GM18861 (cell line): ENCODE results near the gene CELF2.

ENCODE experiments used
- ATAC-seq: cut with Tn5 transposase; IDR thresholded peaks from one replicate; pipeline ENCODE4 v1.9.1; 2021; ENCODE audit not compliant: unreplicated experiment

The CELF2 gene

DNA sequence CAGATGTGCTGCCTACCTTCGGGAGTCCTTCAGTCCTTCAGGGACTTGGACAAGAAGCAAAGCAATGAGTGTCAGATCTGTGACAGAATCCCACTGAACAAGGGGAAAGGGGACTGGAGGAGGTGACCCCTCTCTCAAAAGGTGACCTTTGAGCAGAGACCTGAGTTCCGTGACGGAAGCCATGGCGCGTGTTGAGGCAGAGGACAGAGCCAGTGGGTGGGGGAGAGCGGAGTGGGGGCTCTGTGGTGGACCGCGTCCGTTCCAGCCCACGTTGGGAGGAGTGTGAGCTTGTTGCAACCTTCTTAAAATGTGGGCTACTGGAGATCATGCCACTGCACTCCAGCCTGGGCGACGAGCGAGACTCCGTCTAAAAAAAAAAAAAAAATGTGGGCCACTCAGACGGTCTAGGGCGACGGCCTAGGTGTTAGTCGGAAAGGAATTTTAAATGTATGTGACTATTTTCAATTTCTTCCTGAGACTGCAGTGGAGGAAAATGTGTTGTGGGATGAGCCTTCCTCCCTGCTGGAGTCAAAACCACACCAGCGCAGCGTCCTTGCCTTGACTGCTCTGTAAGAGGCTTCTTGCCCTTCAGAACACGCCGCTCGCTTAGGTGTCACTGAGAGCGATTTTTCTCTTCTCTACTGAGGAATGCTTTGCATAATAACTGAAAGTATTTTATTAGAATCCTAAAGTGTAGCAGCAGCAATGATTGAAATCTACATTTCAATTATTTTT, 272.7 kb downstream of the CELF2 start:
- no peak for ATAC-seq

DNA sequence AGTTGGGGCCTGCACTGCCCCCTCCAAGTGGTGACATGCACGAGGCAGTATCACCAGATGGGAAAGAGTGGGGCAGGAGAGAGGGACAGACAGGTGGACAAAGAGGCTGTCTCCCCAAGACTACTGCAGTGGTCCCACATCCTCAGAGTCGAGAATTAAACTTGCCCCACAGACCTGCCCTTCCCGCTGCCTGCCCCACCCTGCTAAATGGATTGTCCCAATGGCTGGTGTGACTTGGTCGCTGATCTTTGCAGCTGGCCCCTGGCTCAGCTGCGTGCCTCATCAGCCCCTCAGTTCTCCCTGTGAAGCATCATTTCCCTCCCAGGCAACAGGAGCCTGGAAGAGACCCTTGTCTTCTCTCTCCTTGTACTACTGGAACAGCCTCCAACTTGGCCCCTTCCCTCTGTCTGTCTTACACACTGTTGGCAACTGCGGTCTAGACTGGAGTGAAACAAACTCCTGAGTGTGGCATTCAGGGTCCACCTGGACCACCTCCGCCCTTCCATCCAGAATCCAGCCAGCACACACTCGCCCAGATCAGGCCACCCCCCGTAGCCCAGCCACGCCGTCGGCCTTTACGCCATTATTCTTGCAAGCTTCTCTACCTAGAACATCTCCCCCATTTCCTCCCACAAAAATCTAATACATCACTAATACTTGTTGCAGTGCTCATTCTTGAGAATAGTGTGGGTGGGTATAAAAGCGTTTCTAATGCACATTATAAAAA, 275.1 kb downstream of the CELF2 start:
- no peak for ATAC-seq

DNA sequence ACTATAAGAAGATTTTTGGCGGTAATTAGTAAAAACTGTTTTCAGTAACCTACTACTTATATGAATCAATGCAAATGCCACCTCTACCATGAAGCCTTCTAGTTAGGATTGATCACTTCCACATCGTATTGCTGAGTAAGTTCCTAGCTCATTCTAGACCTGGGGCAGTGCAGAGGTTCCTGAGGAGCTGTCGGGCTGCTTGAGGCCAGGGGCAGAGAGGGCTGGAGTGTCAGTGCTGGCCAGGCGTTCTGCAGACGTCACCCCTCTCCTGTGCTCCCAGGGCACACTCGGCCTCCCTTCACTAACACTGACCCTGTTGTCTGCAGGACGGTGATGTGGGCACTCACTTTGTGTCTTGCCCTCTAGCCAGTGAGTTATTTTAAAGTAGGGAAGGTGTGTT, 275.7 kb downstream of the CELF2 start:
- no peak for ATAC-seq

DNA sequence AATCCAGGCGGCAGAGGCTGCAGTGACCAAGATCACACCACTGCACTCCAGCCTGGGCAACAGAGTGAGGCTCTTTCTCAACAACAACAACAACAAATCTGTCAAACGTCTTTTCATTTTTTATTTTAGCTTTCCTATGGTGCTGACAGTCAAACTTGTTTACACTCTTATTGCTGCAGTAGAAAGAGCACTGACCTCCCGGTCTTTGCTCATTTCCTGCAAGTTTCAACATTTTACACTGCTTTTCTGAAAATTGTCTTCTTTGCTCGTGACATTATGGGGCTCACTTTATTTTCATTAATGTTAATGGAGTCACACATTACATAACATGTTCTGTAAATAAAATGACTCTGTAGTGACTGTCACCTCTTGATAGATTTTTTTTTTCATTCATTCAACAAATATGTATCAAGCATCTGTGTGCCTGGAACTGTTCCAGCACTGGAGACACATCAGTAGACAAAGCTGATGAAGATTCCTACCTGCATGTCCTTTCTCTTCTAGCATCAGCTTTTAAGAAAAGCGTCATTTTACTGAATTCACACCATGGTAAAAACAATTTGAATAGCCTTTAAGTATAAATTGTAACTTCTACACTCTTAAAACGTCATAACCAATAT, 277.3 kb downstream of the CELF2 start:
- ATAC-seq, result no peak

DNA sequence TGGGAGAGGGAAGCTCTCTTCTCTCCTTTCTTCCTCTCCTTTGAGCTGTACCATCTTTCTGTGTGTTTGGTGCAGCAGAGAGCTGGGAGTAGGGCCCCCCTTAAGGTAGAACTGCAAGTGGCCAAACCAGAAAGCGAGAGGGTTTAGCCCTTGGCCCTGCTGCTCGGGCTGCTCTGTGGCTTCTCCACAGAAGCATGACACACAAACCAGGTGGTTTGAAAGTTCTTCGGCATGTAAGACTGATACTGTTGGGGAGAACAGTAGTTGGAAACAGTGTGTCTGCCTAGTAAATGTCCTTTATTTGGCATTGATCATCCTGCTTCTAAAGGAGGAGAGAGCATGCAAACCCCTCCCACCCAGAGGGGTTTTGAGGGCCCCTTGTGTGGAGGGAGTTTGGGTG, 277.8 kb downstream of the CELF2 start:
- no peak for ATAC-seq

DNA sequence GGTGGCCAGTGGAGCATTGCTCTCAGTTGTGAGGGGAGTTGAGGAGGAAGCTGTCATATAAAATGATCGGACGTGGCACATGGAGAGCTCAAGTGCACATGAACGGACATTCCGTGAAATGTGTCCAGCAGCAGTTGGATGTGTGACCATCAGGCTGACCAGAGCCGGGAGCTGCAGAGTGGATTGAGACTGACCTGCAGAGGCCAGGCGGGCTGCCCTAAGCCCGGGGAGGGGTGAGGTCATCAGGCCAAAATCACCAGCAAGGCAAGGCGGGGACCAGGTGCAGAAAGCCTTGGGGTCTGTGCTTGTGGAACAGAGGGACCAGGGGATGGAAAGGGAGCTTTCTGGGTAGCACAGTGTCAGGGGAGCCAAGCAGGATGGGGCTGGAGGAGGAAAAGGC, 279.5 kb downstream of the CELF2 start:
- no peak for ATAC-seq

DNA sequence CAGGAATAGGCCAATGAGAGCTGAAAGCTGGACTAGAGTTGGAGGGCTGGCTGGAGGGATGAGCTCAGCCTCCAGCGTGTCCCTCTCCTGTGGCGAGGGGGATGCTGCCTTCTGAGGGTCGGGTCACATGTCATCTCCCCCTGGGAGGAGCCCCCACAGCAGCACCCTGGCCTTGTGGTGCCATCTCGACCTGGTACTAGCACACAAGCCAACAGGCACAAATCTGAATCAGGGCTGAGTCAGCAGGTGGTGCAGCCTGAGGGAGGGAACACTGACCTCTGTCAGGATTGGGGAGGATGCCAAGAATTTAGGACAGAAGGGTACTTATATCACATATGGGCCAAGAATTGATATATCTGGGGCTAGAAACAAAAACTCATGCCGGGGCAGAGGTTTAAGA, 280.4 kb downstream of the CELF2 start:
- ATAC-seq, result no peak

DNA sequence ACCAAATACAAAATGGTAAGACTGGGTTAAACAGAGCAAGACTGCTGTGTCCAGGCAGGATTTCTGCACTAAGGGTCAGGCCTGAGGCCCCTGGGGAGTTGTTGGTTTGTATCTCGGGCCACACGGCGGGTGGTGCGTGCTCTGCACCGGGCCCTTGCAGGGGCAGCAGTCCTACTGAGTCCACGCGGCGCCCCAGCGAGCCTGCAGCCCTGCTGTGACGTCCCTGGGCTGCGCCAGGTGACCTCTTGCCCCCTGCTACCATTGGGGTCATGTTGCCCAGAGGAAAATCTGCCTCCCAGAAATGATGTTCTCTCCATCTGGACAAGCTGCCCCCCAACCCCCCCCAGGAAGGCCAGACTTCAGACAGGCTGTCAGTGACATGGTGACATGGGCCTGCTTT, 281.5 kb downstream of the CELF2 start:
- ATAC-seq, result no peak

DNA sequence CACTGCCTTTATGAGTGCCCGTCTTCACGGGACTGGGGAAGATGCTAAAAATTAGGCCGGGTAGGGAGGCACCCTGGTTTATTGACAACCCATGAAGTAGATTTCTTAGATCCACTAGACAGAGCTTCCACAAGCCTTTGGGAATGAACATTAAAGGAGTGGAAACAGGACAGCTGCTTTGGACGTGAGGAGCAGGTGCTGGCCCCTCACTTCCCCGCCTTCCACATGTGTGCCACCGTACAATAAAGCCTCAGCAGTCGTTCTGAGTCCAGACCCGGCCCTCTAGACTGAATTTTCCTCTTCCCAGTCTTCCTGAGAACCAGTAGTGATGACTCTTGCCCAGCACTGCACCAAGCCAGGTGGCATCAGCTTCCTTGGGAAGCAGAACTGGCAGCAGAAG, 282.4 kb downstream of the CELF2 start:
- ATAC-seq, result no peak

DNA sequence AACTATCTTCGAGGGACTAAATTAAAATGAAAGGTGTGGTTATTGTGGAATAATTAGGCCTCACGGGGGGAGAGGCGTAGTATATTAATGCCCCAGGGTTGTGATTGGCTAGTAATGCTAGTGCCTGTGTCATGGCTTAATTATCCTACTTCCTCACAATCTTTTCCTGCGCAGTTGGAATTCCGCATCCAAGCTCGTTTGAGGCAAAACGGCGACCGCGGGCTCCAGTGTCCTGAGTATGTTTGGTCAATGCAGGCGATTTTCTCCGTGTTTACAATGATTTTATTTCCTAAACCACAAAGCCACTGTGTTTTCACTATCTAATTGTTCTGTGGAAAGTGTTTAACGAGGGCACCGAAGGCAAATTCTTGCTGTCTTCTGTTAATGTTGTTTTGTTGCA, 282.9 kb downstream of the CELF2 start:
- ATAC-seq, result no peak

DNA sequence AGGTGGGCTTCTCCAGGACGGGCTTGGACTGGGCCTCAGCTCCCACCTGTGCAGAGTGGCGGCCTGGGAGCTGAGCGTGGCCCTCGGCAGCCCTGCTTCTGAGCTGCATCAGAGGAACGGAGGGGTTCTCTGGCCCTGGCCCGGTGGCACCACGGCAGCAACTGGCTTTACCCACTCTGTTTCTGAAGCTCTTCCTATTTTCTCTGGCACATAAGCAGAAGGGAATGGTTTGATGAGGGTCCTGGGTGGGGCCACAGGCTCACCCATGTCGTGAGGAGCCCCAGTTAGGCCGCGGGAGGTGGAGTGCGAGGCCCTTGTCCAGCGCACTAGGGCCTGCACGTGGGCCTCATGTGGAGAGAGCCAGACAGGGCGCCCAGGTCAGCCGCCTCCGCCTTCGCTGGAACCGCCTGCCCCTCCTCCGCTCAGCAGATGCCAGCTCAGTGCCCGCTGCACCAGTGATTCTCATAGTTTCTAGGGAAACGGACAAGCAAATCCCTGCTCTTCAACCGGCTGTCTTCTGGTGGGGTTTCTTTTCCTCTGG, 284.0 kb downstream of the CELF2 start:
- no peak for ATAC-seq

DNA sequence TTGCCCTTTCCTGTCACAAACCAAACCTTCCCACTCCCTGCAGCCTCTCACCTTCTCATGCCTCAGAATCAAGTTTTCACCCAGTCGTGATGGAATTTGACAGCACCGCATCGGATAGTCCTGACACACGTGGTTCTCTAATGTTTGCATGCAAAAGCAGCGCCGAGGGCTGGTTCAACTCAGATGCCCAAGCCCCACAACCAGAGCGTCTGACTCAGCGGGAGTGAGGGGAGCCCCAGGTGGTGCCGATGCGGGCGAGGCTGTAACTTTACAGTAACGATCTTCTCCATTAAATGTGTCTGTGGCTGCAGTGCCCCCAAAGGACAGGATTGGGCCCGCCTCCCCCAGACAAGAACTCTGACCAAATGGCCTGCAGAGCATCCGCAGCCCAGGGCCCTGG, 284.5 kb downstream of the CELF2 start:
- ATAC-seq, result no peak

DNA sequence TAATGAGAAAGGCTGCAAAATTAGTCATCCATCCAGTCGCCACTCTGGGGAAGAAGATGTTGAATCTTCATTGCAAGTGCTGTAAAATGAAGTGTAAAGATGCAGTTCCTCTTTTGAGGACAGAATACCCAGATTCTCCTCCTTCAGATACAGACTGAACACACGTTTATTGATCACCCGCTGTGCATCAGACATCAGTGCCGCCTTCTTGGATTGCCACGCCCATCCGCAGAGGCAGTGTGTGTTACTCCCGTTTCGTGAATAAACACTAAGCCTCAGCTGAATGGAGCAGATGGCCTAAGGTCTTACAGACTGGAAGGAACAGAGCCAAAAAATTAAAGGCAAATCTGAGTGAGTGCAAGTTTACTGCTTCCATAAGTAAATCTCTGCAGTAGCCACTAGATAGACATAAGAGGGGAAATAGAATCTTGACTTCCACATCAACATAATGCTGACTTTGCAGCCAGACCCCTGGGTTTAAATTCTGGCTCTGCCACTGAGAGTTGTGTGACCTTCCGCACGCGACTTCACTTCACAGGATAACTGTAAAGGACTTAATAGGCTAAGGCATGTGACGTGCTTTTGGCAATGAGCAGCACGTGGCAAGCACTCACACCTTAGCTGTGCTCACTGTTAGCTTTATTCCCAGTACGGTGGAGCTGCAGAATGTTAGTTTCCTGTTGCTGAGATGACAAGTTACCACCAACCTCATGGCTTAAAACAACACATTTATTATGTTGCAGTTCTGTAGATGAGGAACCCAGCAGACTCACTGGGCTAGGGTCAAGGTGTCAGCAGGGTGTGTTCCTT, 285.9 kb downstream of the CELF2 start:
- ATAC-seq, result no peak

DNA sequence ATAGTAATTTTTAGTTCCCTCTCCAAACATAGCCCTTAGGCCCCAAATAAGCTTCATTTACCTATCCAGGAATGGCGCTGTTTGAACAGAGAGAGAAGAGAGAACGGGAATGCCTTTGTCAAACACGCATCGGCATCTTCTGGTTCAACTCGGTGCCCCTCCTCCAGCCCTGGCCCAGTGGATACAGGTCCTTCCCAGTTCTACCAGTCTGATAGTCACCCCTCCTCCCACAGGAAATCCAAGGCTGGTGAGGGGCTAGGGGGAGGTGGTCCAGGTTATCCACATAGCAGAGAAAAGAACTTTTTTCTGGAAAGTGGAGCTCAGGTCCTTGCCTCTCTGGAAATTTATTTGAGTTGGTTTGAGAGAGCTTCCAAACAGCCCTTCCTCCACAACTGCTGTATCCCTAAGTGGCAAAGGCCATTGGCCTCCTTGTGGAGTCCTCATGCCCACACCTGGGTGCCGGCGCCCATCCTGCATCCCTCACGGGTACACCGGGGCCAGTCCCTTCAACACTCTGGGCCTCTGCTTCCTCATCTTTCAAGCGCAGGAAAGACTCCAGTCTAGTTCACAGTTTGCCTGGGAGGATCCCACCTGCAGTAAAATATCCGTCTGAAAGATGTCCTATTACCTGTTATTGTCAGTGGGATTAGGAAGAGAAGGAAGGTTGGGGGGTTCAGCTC, 287.4 kb downstream of the CELF2 start:
- no peak for ATAC-seq

DNA sequence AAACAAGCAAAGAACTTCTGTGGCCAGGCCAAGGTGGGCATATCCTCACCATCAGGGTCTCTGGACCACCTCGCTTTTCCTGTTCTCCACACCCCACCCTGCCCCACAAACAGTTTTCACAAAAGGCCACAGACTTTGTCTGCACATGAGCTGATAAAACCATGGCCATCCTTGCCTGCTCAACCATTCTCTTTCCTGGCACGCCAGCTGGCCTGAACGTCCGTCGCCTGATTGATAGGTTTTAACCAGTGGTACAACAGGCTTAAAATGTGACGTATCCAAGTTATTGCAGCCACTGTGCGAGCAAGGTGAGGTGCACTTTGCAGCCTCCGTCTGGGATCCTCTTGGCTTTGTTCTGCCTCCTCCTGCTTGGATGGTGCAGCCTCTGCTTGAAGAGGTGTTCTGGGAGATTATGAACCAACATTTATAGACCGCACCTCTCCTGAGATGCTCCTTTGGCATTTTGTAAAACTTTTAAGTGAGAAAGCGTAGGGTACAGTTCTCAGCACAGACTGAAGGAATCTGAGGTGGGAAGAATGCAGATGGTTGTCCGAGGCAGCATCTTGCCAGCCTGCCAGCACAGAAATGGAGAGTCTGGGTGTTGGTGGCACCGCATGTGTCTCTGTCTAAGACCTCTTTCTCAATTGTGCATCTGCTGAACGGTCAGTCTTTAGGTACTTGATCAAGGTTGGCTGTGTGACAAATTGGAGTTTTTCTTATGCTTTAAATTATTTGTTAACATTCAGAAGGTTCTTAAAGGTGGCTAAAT, 288.3 kb downstream of the CELF2 start:
- no peak for ATAC-seq

DNA sequence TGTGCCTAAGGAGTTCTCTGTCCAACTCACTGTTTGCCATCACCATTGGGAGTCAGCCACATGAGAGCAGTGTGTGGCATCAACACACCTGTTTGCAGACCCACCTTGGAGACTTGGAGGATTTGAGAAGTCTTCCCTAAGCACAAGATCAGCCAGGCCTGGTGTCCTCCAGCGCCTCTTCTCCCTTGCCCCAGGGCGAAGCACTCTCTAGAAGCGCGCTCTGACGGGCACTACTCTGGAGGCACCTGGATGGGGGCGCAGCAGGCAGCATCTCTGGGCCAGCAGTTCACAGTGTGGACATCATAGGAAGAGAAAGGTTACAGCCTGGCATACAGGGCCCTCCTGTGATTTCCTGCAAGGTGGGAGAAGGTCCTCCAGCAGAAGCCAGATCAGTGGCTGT, 289.3 kb downstream of the CELF2 start:
- ATAC-seq, result no peak

DNA sequence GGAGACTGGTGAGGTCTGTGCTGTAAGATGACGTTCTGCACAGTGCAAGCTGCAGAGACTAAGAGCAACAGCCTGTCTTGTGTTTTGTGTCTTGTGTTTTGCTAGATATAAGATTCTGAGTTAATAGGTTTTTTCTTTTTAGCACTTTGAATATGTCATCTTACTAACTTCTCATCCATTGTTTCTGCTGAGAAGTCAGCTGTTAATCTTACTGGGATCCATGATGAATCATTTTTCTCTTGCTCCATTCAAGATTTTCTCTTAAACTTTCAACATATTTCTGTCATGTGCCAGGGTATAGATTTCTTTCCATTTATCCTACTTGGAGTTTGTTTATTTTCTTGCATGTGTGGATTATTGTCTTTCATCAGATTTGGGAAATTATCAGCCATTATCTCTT, 290.3 kb downstream of the CELF2 start:
- ATAC-seq, result no peak

DNA sequence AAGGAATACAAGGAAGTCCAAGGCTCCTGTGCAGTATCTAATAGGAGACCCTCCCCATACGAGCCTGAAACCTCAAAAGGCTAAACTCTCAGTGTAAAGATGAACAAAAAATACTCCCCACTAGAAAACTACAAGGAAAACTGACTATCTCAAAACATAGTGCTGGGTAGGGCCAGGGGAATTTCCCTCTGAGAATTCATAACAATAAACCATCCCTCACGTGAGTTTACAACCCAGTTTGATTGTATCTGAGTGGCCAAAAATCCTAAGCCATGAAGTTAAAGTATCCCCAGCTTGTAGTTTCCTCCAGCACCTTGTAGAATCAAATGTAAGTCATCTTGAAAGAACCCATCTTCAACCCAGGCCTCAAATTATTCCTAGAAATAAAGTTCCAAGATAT, 293.4 kb downstream of the CELF2 start:
- no peak for ATAC-seq

DNA sequence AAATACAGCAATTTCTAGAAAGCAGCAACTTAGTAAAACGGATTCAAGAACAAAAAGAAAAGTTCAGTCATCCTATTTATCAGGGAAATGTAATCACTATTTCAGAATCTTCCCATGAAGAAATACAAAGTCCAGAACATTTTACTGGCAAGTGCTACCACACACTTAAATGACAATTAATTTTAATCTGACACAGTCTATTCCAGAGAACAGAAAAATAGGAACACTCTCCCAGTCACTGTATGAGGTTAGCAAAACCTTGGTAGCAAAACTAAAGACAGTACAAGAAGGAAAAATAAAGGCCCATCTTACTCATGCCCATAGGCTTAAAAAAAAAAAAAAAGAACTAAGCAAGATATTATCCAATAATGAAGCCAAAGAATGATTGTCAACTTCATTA, 295.8 kb downstream of the CELF2 start:
- no peak for ATAC-seq
